Thymus (tissue), 11 donors: Measurements from ENCODE around the gene C8G. TPM values are rescaled to one million over a fixed set of nuclear protein-coding genes. Genes with fewer than 3 reads are reported as not detected.

Experiments
- DNase-seq, 9 donors: peaks; one replicate each; pipeline ENCODE4 v3.0.0-alpha.2; 2013; ENCODE audit warnings: low spot score in 9 of 9, low read depth in 6 of 9, missing footprints in 1 of 9
- H3K27ac ChIP-seq, 2 donors: one replicate each; pipeline ENCODE4 v1.5.1; 2013; ENCODE audit warnings: control low read depth in 1 of 2, low read depth in 1 of 2, low read length in 1 of 2, mild to moderate bottlenecking in 1 of 2, moderate library complexity in 1 of 2
- H3K27me3 ChIP-seq, 2 donors: one replicate each; pipeline ENCODE4 v1.5.1; 2013; ENCODE audit warnings: low read length in 1 of 2; ENCODE audit not compliant: control insufficient read depth in 2 of 2, insufficient read depth in 1 of 2
- H3K36me3 ChIP-seq, 2 donors: one replicate each; pipeline ENCODE4 v1.5.1; 2013; ENCODE audit warnings: low read length in 1 of 2, mild to moderate bottlenecking in 1 of 2, moderate library complexity in 1 of 2; ENCODE audit not compliant: control insufficient read depth in 2 of 2, insufficient read depth in 2 of 2
- H3K4me1 ChIP-seq, 2 donors: one replicate each; pipeline ENCODE4 v1.5.1; 2013; ENCODE audit warnings: low read length in 2 of 2; ENCODE audit not compliant: control insufficient read depth in 2 of 2, insufficient read depth in 2 of 2
- H3K4me3 ChIP-seq, 2 donors: one replicate each; pipeline ENCODE4 v1.5.1; 2013; ENCODE audit warnings: low read length in 2 of 2, control low read depth in 1 of 2, mild to moderate bottlenecking in 1 of 2
- H3K9me3 ChIP-seq, 2 donors: one replicate each; pipeline ENCODE4 v1.5.1; 2013; ENCODE audit warnings: low read length in 1 of 2, mild to moderate bottlenecking in 1 of 2; ENCODE audit not compliant: control insufficient read depth in 2 of 2, insufficient read depth in 1 of 2
- WGBS: extraction: QIAGEN DNeasy Blood & Tissue Kit; methylation state at CpG from one replicate; pipeline ENCODE4 v1.1.7; 2013; 5-methylcytosine and 5-hydroxymethylcytosine counted together
- polyA plus RNA-seq: library from polyadenylated mRNA; stranded (reverse); fragments of 200-250 nt; gene quantifications from one replicate; pipeline ENCODE4 v1.2.3, GENCODE V29; 2013
- total RNA-seq: library from RNA; stranded (reverse); fragments of 120-200 nt; gene quantifications from one replicate; pipeline ENCODE4 v1.2.4, GENCODE V29; 2013
- donor health status: healthy.

The C8G gene
- total and polyA plus RNA-seq, 2 donors = 2.2 to 6.5 TPM

DNA sequence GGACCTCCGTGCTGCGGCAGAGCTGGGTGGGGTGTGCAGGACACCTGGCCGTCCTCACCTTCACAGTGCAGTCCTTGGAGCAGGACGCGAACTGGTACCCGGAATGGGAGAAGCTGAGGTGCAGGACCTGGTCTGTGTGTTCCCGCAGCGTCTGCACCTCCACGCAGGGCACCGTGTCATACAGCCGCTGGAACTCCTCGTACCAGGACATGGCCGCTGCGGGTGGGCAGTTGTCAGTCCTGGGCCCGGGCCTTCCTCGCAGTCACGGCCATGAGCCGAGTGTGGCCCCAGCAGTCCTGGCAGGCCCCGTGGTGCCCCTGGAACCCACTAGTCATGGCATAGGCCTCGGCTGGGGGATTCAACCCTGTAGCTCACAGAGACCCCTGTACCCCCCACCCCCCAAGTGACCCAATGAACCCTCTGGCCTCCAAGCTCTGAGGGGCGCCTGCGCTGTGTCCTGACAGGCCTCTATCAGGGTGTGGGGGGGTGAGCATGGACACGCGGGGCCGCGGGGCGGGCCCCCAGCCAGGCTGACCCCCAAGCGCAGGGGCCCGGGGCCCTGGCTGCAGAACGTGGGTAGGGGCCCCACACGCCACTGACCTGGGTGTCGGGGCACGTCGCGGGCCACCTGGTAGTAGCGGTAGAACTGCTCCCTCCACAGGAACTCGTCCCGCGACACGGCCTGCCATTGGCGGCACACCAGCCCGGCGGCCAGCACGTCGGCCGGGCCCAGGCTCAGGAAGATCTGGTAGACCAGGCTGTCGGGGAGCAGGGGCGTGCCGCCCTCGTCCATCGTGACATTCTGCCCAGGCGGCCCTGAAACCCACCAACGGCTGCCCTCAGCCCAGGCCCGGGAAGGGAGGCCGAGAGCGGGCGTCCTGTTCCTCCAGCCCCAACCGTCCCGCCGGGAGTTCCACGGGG lies 1.5 kb upstream of the C8G start:
- Histone ChIP-seq H3K27me3 (no peaks in the 10 kb centered on the region), H3K9me3 (peaks cover 0 to 1% of the 10 kb centered on the region in 2 donors), H3K27ac (peak overlapping the region; percentile 50 to 87), H3K4me3 (peak overlapping the region; percentile 79 to 97), H3K36me3 (peaks cover 38 to 43% of the 10 kb centered on the region in 2 donors), H3K4me1 (peaks cover 17 to 28% of the 10 kb centered on the region in 2 donors)
- 31% methylated on average over 61 of the region's 61 CpGs for WGBS
- DNase-seq = peak in 1 of 9 donors; percentile 38

DNA sequence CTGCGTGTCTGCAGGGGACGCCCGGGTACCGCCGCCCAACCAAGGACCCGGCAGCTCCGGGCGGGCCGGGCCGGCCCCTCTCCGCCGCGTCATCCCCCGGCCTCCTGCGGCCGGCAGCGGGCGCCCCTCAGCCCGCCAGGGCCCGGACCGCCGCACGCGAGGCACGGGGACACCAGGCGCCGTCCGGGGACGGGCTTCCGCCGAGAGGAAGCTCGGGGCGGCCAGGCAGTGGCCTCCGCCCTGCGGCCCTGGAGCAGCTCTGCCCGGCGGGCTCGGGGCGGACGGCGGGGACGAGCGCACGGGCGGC lies 878 bp upstream of the C8G start:
- Histone ChIP-seq H3K9me3 (peaks cover 0 to 1% of the 10 kb centered on the region in 2 donors), H3K36me3 (peaks cover 35 to 43% of the 10 kb centered on the region in 2 donors), H3K4me1 (peaks cover 18 to 31% of the 10 kb centered on the region in 2 donors), H3K27ac (peak overlapping the region in 1 of 2 donors; percentile 87), H3K27me3 (no peaks in the 10 kb centered on the region), H3K4me3 (peak overlapping the region; percentile 79 to 97)
- under 1% methylated on average over 45 of the region's 45 CpGs for WGBS
- no peak for DNase-seq

DNA sequence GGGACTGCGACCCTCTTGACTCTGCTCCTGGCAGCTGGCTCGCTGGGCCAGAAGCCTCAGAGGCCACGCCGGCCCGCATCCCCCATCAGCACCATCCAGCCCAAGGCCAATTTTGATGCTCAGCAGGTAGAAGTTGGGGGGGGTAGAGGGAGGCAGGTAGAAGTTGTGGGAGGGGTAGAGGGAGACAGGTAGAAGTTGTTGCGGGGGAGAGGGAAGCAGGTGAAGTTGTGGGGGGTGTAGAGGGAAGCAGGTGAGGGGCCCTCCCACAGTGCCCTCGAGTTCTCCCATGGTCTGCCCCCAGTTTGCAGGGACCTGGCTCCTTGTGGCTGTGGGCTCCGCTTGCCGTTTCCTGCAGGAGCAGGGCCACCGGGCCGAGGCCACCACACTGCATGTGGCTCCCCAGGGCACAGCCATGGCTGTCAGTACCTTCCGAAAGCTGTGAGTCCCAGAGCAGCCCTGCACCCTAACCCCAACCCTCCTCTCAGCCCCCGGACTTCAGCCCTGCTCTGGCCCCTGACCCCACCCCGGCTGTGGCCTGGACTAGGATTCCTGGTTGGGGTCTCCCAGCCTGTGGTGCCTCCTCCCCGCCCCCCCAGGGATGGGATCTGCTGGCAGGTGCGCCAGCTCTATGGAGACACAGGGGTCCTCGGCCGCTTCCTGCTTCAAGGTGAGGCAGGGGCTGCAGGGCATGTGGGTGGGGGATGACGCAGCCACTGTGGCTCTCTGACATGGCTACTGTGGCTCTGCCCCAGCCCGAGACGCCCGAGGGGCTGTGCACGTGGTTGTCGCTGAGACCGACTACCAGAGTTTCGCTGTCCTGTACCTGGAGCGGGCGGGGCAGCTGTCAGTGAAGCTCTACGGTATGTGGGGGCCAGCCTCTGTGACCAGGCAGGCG lies 537 bp downstream of the C8G start:
- WGBS = 95% methylated on average over 30 of the region's 30 CpGs
- no peak for DNase-seq
- H3K36me3 ChIP-seq = peaks cover 22 to 29% of the 10 kb centered on the region in 2 donors
- H3K27ac ChIP-seq = no peak overlapping the region
- peaks cover 0 to 1% of the 10 kb centered on the region in 2 donors for H3K9me3 ChIP-seq
- H3K4me1 ChIP-seq = peaks cover 21 to 40% of the 10 kb centered on the region in 2 donors
- H3K4me3 ChIP-seq = peak overlapping the region in 1 of 2 donors; percentile 6
- no peaks in the 10 kb centered on the region for H3K27me3 ChIP-seq

DNA sequence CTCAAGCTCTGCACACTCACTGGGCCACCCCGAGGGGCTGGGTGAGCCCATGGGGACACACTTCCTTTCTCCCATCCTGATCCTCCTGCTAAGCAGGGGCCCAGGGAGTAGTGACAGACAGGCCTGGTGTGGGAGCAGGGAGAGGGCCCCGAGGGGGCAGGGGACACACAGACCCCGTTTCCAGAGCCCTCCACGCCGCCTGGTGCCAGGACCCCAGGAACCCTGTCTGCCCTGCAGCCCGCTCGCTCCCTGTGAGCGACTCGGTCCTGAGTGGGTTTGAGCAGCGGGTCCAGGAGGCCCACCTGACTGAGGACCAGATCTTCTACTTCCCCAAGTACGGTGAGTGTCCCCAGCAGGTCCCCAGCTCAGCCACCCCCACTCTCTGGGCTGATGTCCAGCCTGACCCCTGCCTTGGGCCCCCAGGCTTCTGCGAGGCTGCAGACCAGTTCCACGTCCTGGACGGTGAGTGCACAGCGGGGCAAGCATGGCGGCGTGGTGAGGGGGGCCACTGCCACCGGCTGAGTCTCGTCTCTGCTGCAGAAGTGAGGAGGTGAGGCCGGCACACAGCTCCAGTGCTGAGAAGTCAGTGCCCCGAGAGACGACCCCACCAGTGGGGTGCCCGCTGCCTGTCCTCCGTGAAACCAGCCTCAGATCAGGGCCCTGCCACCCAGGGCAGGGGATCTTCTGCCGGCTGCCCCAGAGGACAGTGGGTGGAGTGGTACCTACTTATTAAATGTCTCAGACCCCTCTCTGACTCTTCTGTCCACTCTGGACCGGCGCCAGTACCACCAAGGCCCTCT lies 1.4 kb downstream of the C8G start:
- H3K27me3 ChIP-seq = no peaks in the 10 kb centered on the region
- 92% methylated on average over 27 of the region's 27 CpGs for WGBS
- H3K27ac ChIP-seq = no peak overlapping the region
- H3K4me3 ChIP-seq = no peak overlapping the region
- peaks cover 15 to 20% of the 10 kb centered on the region in 2 donors for H3K36me3 ChIP-seq
- H3K4me1 ChIP-seq = peaks cover 22 to 48% of the 10 kb centered on the region in 2 donors
- no peak for DNase-seq
- H3K9me3 ChIP-seq = peaks cover 0 to 1% of the 10 kb centered on the region in 2 donors

DNA sequence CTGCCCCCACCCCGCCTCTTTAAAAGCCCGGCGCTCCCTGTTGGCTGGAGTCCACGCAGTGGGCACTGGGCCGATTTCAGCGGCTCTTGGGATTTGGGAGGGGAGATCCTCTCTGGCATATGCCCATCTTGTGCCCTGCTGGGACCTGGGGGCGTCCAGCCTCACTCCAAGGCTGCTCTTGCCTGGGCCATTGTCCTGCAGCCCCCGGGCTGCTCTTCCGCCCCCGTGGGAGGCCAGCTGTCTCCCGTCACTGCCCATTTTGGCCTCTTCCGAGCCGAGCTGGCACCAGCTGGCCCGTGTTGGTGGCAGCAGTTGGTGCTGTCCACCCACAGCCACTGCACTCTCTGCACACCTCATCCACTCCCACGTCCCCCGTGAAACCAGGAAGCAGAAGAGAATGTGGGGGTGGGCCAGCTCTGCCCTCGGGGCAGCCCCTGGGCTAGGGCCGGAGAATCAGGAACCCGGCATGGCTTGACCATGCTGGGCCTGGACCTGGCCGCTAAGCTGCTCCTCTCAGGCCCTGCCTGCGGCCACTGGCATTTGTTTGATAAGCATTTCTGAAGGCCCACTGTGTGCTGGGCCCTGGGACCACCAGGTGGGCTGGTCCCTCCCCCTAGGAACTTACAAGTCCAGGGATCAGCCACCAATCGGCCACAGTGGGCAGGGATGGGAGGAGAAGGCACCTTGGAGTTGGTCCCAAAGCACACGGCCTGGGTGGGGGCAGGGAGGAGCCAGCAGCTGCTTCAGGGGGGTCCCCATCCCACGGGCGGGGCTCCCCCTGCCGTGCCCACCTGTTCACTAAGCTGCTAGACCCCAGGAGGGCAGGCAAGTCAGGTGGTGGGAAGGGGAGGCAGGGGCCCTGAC lies 2.2 kb downstream of the C8G start:
- Histone ChIP-seq H3K4me1 (peaks cover 22 to 56% of the 10 kb centered on the region in 2 donors), H3K4me3 (no peak overlapping the region), H3K36me3 (peaks cover 7 to 12% of the 10 kb centered on the region in 2 donors), H3K9me3 (peaks cover 0 to under 1% of the 10 kb centered on the region in 2 donors), H3K27ac (no peak overlapping the region), H3K27me3 (no peaks in the 10 kb centered on the region)
- 89% methylated on average over 26 of the region's 26 CpGs for WGBS
- no peak for DNase-seq

DNA sequence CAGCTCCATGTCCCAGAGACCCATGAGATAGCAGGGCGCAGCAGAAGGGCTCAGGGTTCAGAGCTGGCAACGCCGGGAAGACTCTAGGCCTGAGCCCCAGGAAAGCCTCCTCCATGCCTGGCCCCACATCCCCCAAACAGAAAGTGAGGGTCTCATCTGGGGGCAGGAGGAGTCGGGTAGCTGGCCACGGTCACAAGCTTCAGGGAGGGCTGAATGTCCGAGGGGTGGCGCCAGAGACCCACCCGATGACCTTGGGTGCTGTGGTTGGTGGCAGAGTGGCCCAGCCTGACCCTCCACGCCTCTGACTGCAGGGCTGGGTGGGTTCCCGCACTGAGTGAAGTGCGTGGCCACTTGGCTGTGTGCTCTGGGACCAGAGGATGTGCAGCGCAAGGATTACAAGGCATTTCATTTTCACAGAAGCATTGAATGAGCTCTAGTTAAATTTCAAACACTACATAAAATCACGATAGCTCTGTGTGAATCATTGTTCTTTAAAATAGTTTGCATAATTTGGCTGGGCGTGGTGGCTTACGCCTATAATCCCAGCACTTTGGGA lies 3.0 kb downstream of the C8G start:
- H3K36me3 ChIP-seq = peaks cover 0 to 4% of the 10 kb centered on the region in 2 donors
- H3K27ac ChIP-seq = peak overlapping the region in 1 of 2 donors; percentile 3
- H3K27me3 ChIP-seq = no peaks in the 10 kb centered on the region
- 75% methylated on average over 15 of the region's 15 CpGs for WGBS
- peaks cover 18 to 52% of the 10 kb centered on the region in 2 donors for H3K4me1 ChIP-seq
- no peak for DNase-seq
- no peak overlapping the region for H3K4me3 ChIP-seq
- H3K9me3 ChIP-seq = no peaks in the 10 kb centered on the region

DNA sequence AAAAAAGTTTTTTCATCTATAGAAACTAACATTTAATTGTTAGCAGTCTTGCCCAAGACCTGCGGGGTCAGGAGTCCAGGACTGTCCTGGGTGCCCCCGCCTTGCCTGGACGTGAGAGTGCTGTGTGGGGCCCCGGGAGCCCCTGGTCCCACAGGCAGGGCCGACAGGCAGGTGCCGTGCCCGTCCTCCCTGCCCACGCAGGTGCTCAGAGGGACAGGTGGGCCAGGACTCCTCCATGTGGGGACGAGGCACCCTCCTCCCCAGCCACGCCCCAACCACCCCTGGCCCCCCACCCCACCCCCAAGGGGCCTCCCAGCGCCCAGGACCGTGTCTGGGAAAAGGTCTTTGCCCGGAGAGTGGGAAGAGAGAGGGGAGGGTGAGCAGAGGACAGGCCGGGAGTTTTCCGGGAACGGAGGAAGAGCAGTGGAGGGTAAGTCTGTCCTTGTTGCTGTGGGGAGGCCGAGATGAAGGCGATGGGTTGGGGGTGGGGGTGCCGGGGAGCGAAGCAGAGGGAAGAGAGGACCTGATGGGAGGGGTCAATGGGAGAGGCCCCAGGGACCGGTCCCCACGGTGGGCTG lies 4.3 kb downstream of the C8G start:
- peak overlapping the region; percentile 67 to 77 for H3K27ac ChIP-seq

More for the DNA sequence above, 4.3 kb downstream of the C8G start:
- no peaks in the 10 kb centered on the region for H3K36me3 ChIP-seq
- peaks cover 11 to 46% of the 10 kb centered on the region in 2 donors for H3K4me1 ChIP-seq
- H3K4me3 ChIP-seq = peak overlapping the region; percentile 66 to 85
- WGBS = 15% methylated on average over 21 of the region's 22 CpGs
- no peaks in the 10 kb centered on the region for H3K27me3 ChIP-seq
- peak in 1 of 9 donors; percentile 11 for DNase-seq
- no peaks in the 10 kb centered on the region for H3K9me3 ChIP-seq
